ENCODE measurements around the gene CTCFL.

DNA sequence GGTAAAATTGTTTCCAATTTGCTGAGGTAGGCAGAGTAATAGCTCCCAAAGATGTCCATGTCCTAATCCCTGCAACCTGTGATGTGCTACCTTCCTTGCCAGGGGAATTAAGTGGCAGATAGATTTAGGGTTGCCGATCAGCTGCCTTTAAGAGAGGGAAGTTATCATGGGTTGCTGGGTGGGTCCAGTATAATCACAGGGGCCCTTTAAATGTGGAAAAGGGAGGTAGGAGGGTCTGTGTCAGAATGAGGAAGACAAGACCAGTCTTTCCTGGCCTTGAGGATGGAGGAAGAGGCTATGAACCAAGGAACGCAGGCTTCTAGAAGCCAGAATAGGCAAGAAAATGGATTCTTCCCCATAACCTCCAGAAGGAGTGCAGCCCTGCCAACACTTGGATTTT, 50.7 kb downstream of the CTCFL start:
- TF ChIP-seq POLR2AphosphoS5 (IDR thresholded peaks at IDR 0.05; ENCODE audit: low read depth, low read length) (no peak), TAF1 (IDR thresholded peaks at IDR 0.05; ENCODE audit: borderline replicate concordance, insufficient read depth, low read length) (no peak)
- TF ChIP-seq, protein P1, sequence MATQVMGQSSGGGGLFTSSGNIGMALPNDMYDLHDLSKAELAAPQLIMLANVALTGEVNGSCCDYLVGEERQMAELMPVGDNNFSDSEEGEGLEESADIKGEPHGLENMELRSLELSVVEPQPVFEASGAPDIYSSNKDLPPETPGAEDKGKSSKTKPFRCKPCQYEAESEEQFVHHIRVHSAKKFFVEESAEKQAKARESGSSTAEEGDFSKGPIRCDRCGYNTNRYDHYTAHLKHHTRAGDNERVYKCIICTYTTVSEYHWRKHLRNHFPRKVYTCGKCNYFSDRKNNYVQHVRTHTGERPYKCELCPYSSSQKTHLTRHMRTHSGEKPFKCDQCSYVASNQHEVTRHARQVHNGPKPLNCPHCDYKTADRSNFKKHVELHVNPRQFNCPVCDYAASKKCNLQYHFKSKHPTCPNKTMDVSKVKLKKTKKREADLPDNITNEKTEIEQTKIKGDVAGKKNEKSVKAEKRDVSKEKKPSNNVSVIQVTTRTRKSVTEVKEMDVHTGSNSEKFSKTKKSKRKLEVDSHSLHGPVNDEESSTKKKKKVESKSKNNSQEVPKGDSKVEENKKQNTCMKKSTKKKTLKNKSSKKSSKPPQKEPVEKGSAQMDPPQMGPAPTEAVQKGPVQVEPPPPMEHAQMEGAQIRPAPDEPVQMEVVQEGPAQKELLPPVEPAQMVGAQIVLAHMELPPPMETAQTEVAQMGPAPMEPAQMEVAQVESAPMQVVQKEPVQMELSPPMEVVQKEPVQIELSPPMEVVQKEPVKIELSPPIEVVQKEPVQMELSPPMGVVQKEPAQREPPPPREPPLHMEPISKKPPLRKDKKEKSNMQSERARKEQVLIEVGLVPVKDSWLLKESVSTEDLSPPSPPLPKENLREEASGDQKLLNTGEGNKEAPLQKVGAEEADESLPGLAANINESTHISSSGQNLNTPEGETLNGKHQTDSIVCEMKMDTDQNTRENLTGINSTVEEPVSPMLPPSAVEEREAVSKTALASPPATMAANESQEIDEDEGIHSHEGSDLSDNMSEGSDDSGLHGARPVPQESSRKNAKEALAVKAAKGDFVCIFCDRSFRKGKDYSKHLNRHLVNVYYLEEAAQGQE (IDR thresholded peaks at IDR 0.05; ENCODE audit: insufficient read depth in 1 of 2, low read depth in 2 of 2, low read length in 2 of 2) = no peak

All from PFSK-1 (cell line).